Activated CD4-positive, alpha-beta T cell treated with anti-CD3 and anti-CD28 coated beads, Interleukin-2, amount 50 U/mL, for 48 hours (primary cell): ENCODE measurements around the gene MTIF2.
"Not testable (repeated sequence)": the region's sequence is repeated elsewhere in the genome, so short reads cannot be mapped to it uniquely, and the experiment has no call there.

ENCODE experiments used
- DNase-seq, 2 experiments: peaks; one replicate each; pipeline ENCODE4 v3.0.0-alpha.2; 2020

Gene MTIF2

GRCh38 chr2:55268907-55269644 lies at the start of gene MTIF2:
MTIF2 (minus strand) TSS chr2:55269231; CDS start chr2:55263858, 5,373 bp downstream.
- DNase-seq, result peak; percentile 93 to 96

DNA sequence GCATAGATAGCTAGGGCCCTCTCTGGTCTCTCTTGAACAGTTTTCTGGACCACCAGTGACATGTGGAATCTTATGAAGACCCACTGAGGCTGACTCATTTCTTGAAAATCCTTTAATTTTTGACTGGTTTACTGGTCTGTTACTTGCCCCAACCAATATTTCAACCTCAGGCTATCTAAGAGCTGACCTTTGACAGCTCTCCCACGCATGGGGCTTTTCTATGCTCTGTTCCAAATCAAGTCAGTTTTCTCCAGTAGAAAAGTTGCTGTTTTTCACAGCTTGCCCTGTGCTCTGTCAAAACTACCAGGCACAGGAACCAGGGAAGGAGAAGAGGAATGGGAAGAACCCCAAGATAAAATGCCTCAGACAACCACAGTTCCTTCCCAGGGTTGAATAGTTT lies 46.0 kb upstream of the MTIF2 start:
- no peak for DNase-seq

DNA sequence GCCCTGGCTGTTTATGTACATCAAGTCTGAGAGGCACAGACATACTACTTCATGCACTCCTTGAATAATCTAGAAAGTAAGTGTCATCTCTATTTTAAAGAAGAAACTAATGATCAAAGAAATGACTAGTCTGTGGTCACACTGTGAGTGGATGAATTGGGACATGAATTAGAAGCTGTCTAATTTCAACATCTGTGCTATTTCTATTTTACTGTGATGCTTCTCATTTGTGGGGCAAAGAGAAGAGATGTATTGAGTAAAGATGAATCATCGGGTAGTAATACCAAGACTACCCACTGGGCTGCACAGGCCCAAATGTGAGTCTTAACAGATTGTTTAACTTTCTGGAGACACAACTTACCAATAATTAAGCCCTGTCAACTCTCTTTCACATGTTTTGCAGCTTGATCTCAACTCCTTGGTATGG lies 42.4 kb upstream of the MTIF2 start:
- DNase-seq, result peak; percentile 33 to 46

DNA sequence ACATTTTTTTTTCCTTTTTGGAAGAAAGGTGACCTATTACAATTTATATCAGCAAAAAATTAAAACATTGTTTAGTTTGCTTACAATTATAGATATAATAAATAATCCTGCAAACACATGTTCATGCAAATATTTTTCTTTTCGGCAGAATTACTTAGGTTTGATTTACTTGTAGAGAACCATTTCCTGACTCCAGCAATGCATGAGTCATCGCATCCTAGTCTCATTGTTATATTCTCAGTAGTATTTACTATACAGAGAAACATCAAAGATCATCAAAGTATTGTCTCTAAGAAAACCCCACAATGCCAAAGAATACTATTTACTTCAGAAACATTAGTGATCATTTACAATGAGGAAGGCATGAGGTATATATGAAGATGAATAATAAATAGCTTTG lies 40.4 kb upstream of the MTIF2 start:
- no peak for DNase-seq

DNA sequence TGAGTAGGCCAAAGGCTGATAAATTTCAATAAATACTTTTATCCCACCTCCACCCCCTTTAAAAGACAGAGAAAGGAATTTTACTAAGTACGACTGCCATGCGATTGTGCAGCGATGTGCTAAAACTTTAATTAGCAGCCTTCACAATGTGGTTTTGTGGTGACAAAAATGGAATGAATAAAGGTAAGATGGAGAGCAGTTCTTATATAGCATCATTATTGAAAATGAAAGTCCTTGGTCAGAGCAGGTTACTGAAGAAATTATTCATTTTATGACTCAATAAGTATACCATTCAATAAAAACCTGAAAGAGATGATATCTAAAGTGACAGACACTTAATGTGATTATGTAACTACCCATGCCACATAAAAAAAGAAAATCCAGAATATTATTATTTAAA lies 33.2 kb upstream of the MTIF2 start:
- no peak for DNase-seq

DNA sequence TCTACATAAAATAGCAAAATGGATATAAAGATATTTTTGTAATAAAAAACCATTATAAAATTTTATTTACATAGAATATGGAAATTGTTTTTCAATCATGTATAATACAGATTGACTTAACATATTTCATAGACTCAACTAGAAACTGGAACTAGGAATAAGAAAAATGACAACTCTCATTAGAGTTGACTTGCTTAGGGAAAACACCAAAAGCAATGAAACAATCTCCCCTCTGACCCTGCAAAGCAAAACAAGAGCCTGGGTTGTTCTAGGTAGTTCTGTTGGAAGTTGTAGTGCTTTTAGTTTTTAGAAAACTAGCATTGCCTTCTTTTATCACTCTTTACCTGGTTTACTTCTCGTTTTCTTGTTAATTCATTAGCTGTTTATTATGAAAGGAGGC lies 32.2 kb upstream of the MTIF2 start:
- no peak for DNase-seq

DNA sequence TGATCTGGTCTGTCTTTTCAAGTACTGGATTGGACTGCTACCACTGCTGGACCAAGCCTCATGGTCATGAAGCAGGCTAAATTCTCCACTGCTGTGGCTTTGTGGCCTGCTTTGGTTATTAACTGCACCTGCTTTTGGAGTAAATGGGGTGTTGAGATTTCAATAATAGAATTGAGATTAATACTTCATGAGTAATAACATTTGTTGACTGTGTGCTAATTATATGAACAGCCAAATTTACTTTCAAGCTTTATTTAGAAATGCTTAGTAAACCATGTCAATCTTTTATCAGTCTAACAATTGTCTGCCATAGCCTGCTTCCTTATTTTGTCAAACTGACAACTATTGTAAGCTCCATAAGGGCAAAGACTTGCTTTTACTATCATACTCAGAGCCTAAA lies 27.4 kb upstream of the MTIF2 start:
- DNase-seq, result no peak

- DNase-seq, result no peak
These were observed 14.1 kb upstream of the MTIF2 start for GRCh38 chr2:55283083-55283482.

- DNase-seq, result peak; percentile 88 to 89
These were observed 13.3 kb upstream of the MTIF2 start for GRCh38 chr2:55282110-55282917.

GRCh38 chr2:55280851-55281546 lies 12.0 kb upstream of the MTIF2 start:
- DNase-seq, result not testable (repeated sequence)

DNA sequence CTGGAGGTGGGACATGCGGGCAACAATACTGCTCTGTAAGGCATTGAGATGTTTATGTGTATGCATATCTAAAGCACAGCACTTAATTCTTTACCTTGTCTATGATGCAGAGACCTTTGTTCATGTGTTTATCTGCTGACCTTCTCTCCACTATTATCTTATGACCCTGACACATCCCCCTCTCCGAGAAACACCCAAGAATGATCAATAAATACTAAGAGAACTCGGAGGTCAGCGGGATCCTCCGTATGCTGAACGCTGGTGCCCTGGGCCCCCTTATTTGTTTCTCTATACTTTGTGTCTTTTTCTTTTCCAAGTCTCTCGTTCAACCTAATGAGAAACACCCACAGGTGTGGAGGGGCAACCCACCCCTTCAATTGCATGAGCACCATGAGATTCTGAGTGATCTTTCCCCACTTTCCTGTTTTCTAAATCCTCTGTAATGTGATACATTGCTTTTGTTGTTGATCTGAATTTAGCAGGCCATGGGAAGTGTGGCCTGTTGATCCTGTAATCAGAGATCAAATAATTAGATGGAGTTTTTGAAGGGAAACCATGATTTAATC lies 10.9 kb upstream of the MTIF2 start:
- not testable (repeated sequence) for DNase-seq

- DNase-seq, result not testable (repeated sequence)
These were observed 10.3 kb upstream of the MTIF2 start for GRCh38 chr2:55279214-55279835.

DNA sequence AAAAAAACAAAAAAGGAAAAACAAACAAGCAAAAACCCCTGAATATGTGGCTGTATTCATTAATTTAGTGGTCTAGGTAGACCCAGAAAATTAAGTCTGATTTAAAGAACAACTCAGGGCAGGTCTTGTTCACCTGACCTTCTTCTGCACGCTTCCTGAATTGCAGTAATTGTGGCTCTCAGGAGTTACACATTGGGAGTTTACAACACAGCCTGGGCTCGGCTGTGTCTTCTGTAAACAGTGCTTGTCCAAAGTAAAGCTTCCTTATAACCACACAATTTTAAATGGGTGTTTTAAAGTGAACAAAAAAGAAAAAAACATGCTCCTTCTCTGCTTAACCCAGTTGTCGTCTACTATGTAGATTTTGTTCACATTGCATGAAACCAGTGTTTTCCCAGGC lies 8.3 kb upstream of the MTIF2 start:
- DNase-seq, result no peak

DNA sequence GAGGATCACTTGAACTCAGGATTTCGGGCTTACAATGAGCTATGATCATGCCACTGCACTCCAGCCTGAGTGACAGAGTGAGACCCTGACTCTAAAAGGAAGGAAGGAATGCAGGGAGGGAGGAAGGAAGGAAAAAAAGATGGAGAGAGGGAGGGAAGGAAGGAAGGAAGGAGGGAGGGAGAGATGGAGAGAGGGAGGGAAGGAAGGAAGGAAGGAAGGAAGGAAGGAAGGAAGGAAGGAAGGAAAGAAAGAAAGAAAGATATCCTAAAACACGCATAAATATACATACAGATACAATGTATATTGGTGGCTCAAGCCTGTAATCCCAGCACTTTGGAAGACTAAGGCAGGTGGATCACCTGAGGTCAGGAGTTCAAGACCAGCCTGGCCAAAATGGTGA lies 5.3 kb upstream of the MTIF2 start:
- DNase-seq, result not testable (repeated sequence)

DNA sequence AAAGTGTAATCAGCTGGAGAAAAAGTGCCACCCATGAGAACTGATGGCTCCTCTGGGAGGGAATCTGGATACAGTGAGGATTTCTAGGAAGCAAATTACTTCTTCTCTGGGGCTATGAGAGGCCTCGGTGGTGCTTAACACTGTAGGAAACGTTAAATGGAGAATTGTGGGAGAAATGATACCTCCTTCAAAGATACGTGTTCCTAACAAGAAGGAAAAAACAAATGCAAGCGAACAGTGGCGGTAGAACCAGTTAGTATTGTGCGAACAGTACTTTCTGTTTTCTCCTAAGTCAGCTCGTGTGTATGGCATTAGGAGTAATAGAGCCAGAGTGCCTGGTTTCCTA lies 587 bp upstream of the MTIF2 start:
- DNase-seq, result no peak

GRCh38 chr2:55268288-55268906 lies 634 bp downstream of the MTIF2 start:
- DNase-seq, result no peak

DNA sequence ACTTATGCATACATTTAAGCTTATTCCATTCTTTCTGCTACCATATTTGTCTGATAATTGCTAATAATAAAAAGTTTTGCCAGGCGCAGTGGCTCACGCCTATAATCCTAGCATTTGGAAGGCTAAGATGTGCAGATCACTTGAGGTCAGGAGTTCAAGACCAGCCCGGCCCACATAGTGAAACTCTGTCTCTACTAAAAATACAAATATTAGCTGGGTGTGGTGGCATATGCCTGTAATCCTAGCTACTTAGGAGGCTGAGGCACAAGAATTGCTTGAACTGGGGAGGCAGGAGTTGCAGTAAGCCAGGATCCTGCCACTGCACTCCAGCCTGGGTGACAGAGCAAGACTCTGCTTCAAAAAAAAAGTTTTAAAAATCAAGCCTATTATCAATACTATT lies 9.4 kb downstream of the MTIF2 start:
- not testable (repeated sequence) for DNase-seq

DNA sequence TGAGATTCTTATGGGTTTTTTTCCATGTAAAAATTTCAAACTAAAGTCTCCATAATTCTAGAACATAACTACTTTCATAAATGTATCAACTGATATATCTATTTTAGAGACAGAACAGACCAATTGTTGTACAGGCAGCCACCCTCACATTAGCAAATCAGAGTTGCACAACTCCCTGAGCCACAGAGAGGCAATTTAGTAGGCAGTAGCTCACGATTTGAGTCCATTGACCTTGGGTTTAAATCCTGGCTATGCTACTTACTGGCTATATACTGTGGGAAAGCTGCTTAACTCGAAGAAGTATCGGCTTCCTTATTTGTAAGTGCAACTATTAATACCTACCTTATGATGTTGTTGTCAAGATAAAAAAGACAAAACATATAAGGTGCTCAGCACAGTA lies 16.2 kb downstream of the MTIF2 start:
- no peak for DNase-seq

DNA sequence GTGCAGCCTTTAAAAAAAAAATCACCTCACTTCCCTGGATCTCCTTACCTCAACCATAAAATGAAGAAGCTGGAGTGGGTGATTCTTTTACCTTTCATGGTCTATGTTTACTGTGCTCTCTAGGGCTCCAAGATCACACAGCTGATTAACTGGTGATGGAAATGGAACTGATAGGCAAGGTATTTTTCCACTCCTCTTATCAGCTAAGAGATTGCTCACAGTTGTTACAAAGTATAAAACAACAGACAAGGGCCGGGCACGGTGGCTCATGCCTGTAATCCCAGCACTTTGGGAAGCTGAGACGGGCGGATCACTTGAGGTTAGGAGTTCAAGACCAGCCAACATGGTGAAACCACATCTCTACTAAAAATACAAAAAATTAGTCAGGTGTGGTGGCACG lies 22.0 kb downstream of the MTIF2 start:
- DNase-seq, result no peak

DNA sequence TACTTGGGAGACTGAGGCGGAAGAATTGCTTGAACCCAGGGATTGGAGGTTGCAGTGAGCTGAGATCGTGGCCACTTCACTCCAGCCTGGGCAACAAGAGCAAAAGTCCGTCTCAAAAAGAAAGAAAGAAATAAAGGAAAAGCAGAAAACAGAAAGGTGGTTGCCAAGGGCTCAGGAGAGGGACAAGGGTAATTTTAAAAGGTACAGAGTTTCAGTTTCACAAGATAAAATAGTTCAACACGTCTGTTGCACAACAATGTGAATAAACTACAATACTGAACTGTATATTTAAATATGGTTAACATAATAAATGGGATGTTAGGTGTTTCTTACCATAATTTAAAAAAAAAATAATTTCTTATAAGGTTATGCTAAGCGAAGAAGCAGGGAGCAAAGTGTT lies 23.6 kb downstream of the MTIF2 start:
- no peak for DNase-seq

DNA sequence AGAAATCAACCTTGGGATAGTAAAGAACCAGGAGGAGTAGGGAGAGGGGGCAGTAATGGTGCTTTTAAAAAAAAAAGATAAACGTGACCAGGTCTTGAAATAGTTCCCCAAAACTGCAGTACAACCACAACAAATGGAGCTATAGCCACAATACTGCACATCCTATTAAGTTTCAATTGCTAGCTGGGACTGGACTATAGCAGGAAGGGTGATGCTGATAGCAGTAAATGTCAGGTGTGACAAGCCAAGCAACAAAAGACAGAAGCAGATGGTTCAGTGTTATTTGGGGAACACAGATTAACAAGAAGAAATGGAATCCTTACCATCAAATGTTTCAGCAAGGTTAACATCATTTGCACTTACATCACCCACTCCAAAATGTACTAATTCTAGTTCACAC lies 26.4 kb downstream of the MTIF2 start:
- DNase-seq, result no peak

GRCh38 chr2:55241582-55241981 lies 27.4 kb downstream of the MTIF2 start:
- not testable (repeated sequence) for DNase-seq
